Keratinocyte (primary cell): ENCODE data around the gene SPOCK1. TPM values are rescaled to one million over a fixed set of nuclear protein-coding genes. Genes with fewer than 3 reads are reported as not detected.

ENCODE experiments used
- DNase-seq: peaks from one replicate; pipeline ENCODE4 v3.0.0-alpha.2; 2011; ENCODE audit warnings: low read depth, missing footprints, low spot score
- FAIRE-seq: peaks from 2 replicates; lab custom pipeline; 2011; peaks lifted over from hg19 to GRCh38; lab: Jason Lieb, UNC
- H2AFZ ChIP-seq: 2 replicates; pipeline ENCODE4 v1.6.0; 2012; ENCODE audit warnings: low read length, control low read depth, inconsistent platforms; ENCODE audit not compliant: control insufficient read depth
- H3K27ac ChIP-seq: 2 replicates; pipeline ENCODE4 v1.5.1; 2011; ENCODE audit warnings: low read length; ENCODE audit not compliant: control insufficient read depth, insufficient read depth
- H3K27me3 ChIP-seq: 3 replicates; pipeline ENCODE4 v1.6.0; 2011; ENCODE audit warnings: low read length; ENCODE audit not compliant: control insufficient read depth, insufficient read depth; ENCODE audit errors: extremely low read depth
- H3K36me3 ChIP-seq, 2 experiments: 2 replicates in 1 of 2; 3 replicates in 1 of 2; pipeline ENCODE4 v1.5.1; 2011; ENCODE audit warnings: low read length in 2 of 2, mild to moderate bottlenecking in 1 of 2; ENCODE audit not compliant: control insufficient read depth in 2 of 2, insufficient read depth in 2 of 2; ENCODE audit errors: extremely low read depth in 1 of 2
- H3K4me1 ChIP-seq: 3 replicates; pipeline ENCODE4 v1.5.1; 2011; ENCODE audit warnings: low read length; ENCODE audit not compliant: control insufficient read depth, insufficient read depth; ENCODE audit errors: extremely low read depth
- H3K4me2 ChIP-seq: 3 replicates; pipeline ENCODE4 v1.6.0; 2011; ENCODE audit warnings: low read depth, low read length; ENCODE audit not compliant: control insufficient read depth, insufficient read depth; ENCODE audit errors: extremely low read depth
- H3K4me3 ChIP-seq, 3 experiments: fragments of 200-600 bp in 1 of 3; sonication (generic) in 1 of 3; 2 replicates in 2 of 3; 3 replicates in 1 of 3; pipeline ENCODE4 v1.5.1; 2011 to 2016; ENCODE audit warnings: low read length in 3 of 3, mild to moderate bottlenecking in 3 of 3, control low read depth in 2 of 3, inconsistent platforms in 1 of 3, low read depth in 1 of 3, mixed read lengths in 1 of 3, mixed run types in 1 of 3, moderate library complexity in 1 of 3; ENCODE audit not compliant: control insufficient read depth in 2 of 3, insufficient read depth in 2 of 3; ENCODE audit errors: extremely low read depth in 1 of 3
- H3K79me2 ChIP-seq: 2 replicates; pipeline ENCODE4 v1.6.0; 2012; ENCODE audit warnings: low read length; ENCODE audit not compliant: control insufficient read depth, insufficient read depth
- H3K9ac ChIP-seq: 3 replicates; pipeline ENCODE4 v1.6.0; 2011; ENCODE audit warnings: low read length; ENCODE audit not compliant: control insufficient read depth, insufficient read depth; ENCODE audit errors: extremely low read depth
- H3K9me1 ChIP-seq: 3 replicates; pipeline ENCODE4 v1.6.0; 2011; ENCODE audit warnings: low read length; ENCODE audit not compliant: control insufficient read depth, insufficient read depth; ENCODE audit errors: extremely low read depth
- H3K9me3 ChIP-seq: 2 replicates; pipeline ENCODE4 v1.5.1; 2012; ENCODE audit warnings: low read depth, low read length; ENCODE audit not compliant: control insufficient read depth
- H4K20me1 ChIP-seq: 3 replicates; pipeline ENCODE4 v1.6.0; 2011; ENCODE audit warnings: low read length; ENCODE audit not compliant: control insufficient read depth, insufficient read depth; ENCODE audit errors: extremely low read depth
- EZH2 ChIP-seq: IDR thresholded peaks from one replicate; pipeline ENCODE4 v1.6.1; 2012; ENCODE audit warnings: inconsistent platforms, mild to moderate bottlenecking, low read length, moderate library complexity
- dilution Hi-C: fragments of 300-500 bp; cut with MboI; formaldehyde crosslinking; loops from one replicate; pipeline ENCODE4 v1.7.0; 2020; ENCODE audit warnings: low sequenced_read_pairs; ENCODE audit not compliant: extremely low pct_ligation_motif_present
- polyA plus RNA-seq, 5 experiments: library from polyadenylated mRNA; depleted of rRNA in 3 of 5; stranded (reverse) in 3 of 5; stranded (forward) in 1 of 5; unstranded in 1 of 5; fragments of >200 nt; gene quantifications; 1 replicate in 1 of 5; 2 replicates in 3 of 5; 3 replicates in 1 of 5; pipeline versions ENCODE4 v1.2.1 to v1.2.3, GENCODE V29; 2011 to 2012; ENCODE audit warnings: missing spikeins in 2 of 5, low read depth in 1 of 5, low replicate concordance in 1 of 5
- TF ChIP-seq, protein P1 (sequence below), 3 experiments: IDR thresholded peaks in 1 of 3; conservative IDR thresholded peaks in 1 of 3; optimal IDR thresholded peaks in 1 of 3; 2 replicates in 2 of 3; 3 replicates in 1 of 3; pipeline versions ENCODE3 to v1.5.1; 2011; ENCODE audit warnings: low read length in 3 of 3, mild to moderate bottlenecking in 3 of 3, moderate library complexity in 2 of 3, control low read depth in 1 of 3, inconsistent platforms in 1 of 3; ENCODE audit not compliant: insufficient read depth in 2 of 3; ENCODE audit errors: extremely low read depth in 1 of 3

Gene SPOCK1
- polyA plus RNA-seq, 1 donor (not counting 4 experiments of a cell fraction or from before 2014, with no cell fraction given), result 5.5 TPM

DNA sequence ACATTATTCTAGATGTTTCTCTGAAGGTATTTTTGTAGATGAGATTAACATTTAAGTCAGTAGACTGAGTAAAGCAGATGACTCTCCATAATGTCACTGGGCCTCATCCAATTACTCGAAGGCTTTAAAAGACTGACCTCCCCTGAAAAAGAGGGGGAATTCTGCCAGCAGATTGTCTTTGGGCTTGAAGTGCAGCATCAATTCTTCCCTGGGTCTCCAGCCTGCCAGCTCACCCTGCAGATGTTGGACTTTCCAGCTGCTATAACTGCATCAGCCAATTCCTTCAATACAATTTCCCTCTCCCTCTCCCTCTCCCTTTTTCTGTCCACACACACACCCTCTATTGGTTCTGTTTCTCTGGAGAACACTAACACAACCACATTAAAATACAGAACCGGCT is 472.8 kb downstream of the SPOCK1 start:
- no peaks in the 10 kb centered on the region for H3K79me2 ChIP-seq
- H3K27me3 ChIP-seq, result no peaks in the 10 kb centered on the region
- no peaks in the 10 kb centered on the region for H3K9me3 ChIP-seq
- no peak overlapping the region for H2AFZ ChIP-seq
- H3K9ac ChIP-seq, result no peak overlapping the region
- H3K36me3 ChIP-seq, result no peaks in the 10 kb centered on the region
- no peak for TF ChIP-seq EZH2
- TF ChIP-seq, protein P1, sequence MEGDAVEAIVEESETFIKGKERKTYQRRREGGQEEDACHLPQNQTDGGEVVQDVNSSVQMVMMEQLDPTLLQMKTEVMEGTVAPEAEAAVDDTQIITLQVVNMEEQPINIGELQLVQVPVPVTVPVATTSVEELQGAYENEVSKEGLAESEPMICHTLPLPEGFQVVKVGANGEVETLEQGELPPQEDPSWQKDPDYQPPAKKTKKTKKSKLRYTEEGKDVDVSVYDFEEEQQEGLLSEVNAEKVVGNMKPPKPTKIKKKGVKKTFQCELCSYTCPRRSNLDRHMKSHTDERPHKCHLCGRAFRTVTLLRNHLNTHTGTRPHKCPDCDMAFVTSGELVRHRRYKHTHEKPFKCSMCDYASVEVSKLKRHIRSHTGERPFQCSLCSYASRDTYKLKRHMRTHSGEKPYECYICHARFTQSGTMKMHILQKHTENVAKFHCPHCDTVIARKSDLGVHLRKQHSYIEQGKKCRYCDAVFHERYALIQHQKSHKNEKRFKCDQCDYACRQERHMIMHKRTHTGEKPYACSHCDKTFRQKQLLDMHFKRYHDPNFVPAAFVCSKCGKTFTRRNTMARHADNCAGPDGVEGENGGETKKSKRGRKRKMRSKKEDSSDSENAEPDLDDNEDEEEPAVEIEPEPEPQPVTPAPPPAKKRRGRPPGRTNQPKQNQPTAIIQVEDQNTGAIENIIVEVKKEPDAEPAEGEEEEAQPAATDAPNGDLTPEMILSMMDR (optimal IDR thresholded peaks at IDR 0.05 in 1 of 3, IDR thresholded peaks at IDR 0.05 in 1 of 3, conservative IDR thresholded peaks at IDR 0.05 in 1 of 3; ENCODE audit: extremely low read depth in 1 of 3, insufficient read depth in 2 of 3, low read length in 3 of 3), result no peak
- no peak overlapping the region for H3K4me3 ChIP-seq
- dilution Hi-C loops, result no loop called here
- H3K9me1 ChIP-seq, result no peaks in the 10 kb centered on the region
- DNase-seq (no peak), FAIRE-seq (no peak)
- H3K4me1 ChIP-seq, result no peaks in the 10 kb centered on the region
- H3K27ac ChIP-seq, result no peak overlapping the region
- H4K20me1 ChIP-seq, result no peaks in the 10 kb centered on the region
- no peak overlapping the region for H3K4me2 ChIP-seq

DNA sequence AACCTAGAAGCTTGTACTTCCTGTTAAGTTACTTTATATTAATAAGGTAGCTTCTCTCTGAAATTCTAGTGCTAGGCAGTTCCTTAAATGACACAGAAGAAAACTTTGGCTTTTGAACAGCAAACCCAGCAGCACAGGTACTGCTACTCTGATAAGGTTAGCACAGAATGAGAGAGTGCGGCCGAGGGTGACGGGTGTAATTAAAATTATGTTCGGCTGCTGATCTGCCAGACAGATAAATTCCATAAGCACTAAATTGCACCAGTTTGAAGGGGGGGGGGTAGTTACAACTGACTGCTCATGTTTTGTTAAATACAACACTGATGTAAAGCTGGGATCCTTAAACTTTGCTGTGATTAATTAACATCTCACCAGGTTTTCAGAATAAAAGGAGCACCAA is 475.1 kb downstream of the SPOCK1 start:
- dilution Hi-C loops, result no loop called here

More for the DNA sequence above, 475.1 kb downstream of the SPOCK1 start:
- H3K9me1 ChIP-seq, result no peaks in the 10 kb centered on the region
- H3K4me1 ChIP-seq, result no peaks in the 10 kb centered on the region
- no peak for TF ChIP-seq EZH2
- TF ChIP-seq, protein P1 (optimal IDR thresholded peaks at IDR 0.05 in 1 of 3, IDR thresholded peaks at IDR 0.05 in 1 of 3, conservative IDR thresholded peaks at IDR 0.05 in 1 of 3; ENCODE audit: extremely low read depth in 1 of 3, insufficient read depth in 2 of 3, low read length in 3 of 3), result no peak
- H3K36me3 ChIP-seq, result no peaks in the 10 kb centered on the region
- no peak overlapping the region for H3K27ac ChIP-seq
- no peak overlapping the region for H2AFZ ChIP-seq
- no peak overlapping the region for H3K9ac ChIP-seq
- no peak overlapping the region for H3K4me3 ChIP-seq
- no peak overlapping the region for H3K4me2 ChIP-seq
- FAIRE-seq (no peak), DNase-seq (no peak)
- no peaks in the 10 kb centered on the region for H3K9me3 ChIP-seq
- no peaks in the 10 kb centered on the region for H3K79me2 ChIP-seq
- no peaks in the 10 kb centered on the region for H3K27me3 ChIP-seq
- no peaks in the 10 kb centered on the region for H4K20me1 ChIP-seq
